GM20431 (cell line): ENCODE results near the gene SSH2.

Source experiments
- in situ Hi-C: fragments of 300-500 bp; cut with MseI, MboI; formaldehyde crosslinking; loops from one replicate; pipeline ENCODE4 v1.15.0; 2020; ENCODE audit warnings: low sequenced_read_pairs; ENCODE audit not compliant: unreplicated experiment

Gene SSH2

DNA sequence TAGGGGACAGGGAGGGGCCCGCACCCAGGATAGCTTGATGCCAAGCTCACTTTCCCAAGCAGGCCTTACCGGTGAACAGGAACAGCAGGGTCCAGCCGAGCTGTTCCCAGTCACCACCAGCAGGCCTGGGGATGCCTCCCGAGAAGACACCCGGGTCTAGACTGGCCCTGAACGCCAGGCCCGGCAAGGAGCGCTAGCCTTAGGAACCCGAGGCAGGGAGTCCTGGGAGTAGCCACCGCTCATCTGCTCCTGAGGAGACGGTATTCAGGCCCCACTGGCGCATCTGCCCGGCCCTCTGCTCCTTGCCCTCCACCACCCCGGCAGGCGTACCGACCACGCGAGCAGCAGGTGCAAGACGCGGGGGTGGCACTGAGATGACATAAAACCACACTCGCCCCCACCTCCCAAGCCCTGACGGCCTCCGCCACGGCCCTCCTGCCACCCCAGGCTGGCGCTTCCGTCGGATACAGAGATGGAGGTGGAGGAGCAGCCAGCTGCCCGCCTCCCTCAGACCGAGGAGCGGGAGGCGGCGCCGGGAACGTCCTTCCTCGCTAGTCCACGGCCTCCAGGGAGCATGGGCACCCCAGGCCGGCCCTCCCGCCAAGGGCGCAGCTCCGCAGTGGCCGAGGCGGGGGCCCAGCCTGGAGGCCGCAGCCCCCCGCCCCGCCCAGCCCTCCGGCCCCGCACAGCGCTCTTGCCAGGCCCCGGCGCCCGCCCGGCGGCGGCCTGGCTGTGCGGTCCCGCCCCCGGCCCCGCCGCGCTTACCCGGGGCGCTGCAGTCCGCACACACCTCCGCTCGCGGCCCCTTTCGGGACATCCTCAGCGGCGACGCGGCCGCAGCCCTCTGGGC is 341.2 kb downstream of the SSH2 start:
- in situ Hi-C loops = no loop called here

DNA sequence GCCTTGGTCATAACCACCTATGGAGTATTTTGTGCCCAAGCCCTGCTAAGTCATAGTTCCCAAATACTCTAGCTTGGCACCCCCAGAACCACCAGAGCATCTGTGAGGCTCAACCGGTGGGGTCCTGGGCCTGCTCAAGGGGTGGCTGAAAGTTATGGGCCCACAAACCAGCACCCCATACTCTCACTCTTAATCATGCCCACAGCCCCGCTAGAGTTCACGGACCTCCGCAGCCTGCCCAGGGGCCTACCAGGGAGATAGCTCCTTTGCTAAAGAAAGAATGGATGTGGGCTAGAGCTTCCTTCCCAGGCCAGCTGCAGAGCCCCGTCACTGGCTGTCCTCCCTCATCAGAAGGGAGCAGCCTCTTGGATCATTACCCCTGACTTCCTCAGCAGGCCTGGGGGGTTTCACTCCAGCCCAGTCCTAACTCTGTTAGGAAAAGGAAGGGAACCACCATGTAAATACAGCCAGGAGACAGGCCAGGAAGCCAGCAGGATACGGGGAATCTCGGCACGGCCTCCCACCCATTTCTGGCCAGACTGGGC is 341.9 kb downstream of the SSH2 start:
- in situ Hi-C loops = no loop called here

DNA sequence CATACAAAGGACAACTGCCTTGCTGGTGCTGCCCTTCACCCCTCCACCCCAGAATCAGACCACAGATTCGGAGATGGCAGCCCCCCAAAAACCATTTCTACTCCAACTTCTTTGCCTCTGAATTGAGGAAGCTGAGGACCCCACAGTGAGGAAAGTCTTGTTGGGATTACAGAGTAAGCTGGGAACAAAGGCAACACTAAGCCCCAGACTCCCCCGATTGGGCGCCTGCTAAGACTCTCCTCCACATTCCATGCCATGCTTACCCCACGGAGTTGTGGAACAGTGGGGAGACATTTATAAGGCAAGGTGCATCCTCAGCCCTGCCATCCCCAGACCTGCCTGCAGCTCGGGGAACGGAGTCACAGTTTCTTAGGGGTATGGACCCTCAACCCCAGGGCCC is 342.4 kb downstream of the SSH2 start:
- in situ Hi-C loops = no loop called here

DNA sequence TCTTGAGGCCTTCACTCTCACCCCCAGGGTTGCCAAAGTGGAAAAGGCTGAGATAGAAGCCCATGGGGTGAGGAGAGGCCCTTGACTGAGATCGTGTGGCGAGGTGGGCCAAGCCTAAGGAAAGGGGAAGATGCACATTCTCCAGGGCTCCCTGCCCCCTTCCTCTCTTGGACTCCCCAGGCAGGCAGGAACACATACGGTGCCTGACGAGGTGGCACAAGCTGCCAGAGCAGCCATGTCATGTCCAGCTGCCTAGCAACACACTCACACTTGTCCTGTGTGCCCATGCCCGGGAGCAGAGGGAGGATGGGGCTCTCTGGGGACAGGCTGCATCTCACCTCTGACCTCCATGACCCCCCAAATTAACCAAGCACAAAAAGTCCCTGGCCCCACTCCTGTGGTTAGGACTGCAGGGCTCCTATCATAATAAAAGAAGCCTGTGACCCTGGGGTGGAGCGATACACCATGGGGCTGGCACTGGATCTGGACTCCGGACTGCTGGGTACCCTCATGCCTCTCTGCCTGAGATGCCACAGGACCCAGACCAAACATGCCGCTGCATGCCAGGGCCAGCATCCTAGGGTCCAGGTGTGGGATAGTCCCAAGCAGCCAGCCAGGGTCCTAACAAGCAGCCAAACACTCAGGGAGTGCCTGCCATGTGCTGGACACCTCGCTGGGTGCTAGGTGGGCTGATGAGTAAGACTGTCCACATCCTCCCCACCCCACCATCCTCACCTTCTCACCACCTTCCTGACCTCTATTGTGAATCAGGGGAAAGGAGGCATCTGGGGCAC is 343.2 kb downstream of the SSH2 start:
- in situ Hi-C loops = no loop called here

GRCh38 chr17:29585080-29585751 is 344.8 kb downstream of the SSH2 start:
- in situ Hi-C loops = no loop called here

DNA sequence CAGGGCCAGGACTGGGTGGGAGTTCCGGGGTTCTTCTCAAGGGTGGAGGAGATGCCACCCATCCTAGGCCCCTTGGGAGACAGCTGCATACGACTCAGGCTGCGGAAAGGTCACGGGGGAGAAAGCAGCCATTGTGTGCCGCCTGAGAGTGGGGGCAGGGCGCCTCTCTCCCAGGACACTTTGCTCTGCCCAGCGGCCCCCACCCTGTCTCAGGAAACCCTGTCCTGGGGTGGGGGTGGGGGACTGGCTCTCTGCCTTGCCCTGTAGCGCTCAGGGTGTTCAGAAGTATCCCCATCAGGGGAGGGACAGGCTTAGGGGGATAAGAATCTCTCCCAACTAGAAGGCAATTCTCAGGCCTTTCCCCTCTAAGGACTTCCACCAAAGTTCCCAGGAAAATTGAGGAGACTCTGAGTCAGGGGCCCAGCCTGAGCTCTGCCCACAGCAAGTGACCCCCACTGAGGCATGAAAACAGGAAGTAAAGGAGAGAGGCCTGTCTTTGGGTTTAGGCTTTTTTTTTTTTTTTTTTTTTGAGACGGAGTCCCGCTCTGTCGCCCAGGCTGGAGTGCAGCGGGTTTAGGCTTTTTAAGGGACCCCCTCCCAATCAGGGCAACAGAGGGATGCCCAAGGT is 345.5 kb downstream of the SSH2 start:
- in situ Hi-C loops = no loop called here

DNA sequence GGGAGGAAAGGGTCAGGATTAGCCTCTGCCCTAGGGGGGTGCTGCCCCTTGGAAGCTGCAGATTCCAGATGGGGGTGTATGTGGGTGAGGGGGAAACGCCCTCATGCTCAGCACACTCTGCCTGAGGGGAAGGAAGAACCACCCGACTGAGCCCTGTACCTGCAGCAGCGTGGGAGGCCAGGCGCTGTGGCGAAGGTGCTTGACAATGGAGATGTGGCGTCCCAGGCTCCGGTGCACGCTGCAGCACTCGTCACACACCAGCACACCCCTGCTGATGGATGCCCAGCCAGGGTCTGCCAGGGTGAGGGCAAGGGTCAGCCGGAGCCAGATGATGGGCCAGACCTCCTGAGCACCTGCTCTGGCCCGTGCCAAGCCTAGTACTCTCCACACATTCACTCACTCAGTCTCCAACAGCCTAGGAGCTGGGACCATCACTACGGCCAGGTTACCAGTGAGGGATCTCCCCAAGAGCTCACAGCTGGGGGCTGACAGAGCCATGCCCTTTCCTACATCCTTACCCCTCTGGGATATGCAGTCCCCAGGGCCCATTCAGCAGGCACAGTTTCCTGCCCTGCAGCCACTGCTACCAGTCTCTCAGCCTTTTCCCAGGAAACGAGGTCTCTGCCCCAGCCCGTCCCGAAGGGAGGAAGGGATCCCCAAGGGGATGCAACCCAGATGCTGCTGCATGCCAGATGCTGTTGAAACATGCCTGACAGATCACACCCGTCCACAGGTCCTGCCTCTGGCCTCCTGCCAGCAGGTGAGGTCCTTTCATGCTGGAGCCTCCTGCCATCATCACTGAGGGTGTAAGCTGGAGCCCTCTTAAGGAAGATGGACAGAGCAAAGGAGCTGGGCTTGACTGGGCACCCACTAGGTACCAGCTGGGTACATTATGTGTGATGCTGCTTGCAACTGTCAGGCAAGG is 346.4 kb downstream of the SSH2 start:
- in situ Hi-C loops = no loop called here

DNA sequence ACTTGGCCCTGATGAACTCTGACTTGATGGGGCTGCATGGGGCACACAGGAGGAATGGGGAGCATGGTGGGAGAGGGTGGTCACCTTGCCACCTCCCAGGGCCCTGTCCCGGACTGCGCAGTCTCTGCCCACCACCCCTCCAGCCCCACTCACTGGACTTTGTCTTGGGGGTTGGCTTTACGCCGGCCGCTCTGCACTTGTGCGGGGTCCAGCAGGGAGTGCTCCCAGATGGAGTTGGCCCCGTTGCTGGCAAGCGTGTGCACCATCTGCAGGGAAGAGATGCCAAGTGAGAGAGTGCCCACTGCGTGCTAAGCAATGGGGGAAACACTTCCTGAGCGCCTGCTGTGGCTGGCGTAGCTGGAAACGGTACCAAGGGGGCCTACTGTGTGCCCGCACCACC is 347.3 kb downstream of the SSH2 start:
- in situ Hi-C loops = no loop called here

DNA sequence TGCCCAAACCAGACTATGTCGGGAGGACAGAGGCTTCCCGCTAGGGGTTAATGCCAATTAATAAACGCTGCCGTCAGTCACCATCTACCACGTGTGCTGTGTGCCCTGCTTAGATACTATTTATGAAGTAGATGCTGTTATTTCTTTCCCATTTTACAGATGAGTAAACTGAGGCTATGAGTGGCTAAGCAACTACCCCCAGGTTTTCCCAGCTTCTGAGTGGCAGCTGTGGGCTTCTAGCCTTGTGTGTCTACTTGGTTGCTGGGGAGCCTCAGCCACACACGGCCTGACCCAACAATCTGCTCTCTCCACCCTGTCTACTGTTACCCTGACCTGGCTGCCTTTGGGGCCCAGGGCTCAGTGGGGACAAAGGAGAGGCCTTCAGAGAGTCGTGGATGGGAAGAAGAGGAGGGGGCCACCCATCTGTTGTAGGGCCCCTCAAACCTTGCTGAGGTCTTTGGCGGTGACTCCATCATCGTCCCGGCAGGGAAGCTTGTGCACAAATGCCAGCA is 347.7 kb downstream of the SSH2 start:
- in situ Hi-C loops = no loop called here

- in situ Hi-C loops = no loop called here
Measured at GRCh38 chr17:29581583-29582253, 348.3 kb downstream of the SSH2 start.

DNA sequence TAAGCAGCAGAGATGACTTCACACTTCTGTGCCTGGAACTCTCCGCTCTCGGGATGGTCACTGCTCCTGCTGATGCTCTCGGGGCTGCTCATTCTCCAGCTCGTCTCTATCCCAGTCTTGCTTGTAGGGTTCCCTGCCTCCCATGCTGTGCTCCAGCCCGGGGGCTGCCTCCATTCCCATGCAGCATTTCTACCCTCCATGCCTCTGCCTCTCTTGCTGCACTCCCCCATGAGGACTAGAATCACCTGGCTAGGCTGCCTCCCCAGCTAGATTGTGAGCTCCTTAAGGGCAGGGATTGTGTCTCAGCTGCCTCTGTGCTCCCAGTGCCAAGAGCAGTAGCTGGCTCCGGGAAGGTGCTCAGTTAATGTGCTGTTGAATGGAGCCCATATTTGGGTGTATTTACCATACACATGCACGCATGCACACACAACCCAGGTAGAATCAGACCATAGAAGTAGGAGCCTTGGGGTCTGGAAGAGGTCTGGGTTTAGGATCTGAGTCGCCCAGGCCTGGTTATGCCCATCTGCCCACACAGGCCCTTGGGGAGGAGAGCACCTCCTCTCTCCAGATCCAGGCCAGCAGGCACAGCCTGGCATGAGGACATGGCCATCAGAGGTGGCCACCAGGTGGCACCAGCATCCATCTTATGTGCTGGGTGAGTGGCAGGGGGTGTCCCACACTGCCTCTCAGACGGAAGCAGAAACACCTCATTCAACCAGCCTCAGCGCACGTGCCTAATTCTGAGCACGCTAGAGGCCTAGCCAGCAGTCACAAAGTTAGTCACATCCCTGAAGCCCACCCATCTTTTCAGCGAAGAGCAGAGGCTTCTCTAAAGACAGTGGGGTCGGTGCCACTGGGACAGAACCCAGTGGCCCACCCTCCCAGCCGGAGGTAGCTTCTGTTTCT is 349.9 kb downstream of the SSH2 start:
- in situ Hi-C loops = no loop called here

GRCh38 chr17:29578626-29579485 is 351.2 kb downstream of the SSH2 start:
- in situ Hi-C loops = no loop called here

DNA sequence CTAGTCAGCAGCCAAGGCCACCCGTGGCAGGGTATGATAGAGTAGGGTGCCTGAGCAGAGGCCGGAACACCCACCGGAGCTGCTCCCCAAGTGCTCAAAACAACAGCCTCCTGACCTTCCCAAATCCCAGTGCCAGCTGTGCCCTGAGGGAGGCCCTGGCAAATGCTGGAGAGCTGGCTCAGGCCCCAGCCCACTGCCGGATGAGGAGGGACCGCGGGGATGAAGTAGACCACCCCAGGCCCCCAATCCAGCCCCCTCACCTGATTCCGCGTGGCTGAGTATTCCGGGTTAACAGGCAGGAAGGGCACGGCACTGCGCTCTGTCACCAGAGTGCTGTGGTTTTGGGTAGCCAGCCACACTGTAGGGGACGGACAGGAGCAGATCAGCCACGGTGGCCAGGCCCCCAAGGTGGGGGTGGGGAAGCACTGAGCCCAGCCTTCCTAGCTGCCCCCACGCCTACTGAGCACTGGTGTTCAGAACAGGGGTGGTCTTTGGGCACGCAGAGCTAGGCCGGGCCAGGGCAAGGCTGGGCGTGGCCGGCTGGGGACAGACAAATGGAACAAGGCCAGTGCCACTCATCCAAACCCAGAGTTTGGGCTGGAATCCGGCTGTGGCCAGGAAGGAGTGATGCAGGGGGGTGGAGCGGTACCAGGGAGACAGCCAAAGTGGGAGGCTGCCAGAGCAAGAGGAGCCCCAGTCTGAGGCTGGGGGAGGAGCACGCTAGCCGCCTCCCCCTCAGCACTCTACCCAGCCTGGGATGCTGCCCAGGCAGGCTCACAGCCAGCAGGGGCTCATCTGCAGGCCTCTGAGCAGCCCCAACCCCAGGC is 352.4 kb downstream of the SSH2 start:
- in situ Hi-C loops = no loop called here

GRCh38 chr17:29577001-29577370 is 353.0 kb downstream of the SSH2 start:
- in situ Hi-C loops = no loop called here

GRCh38 chr17:29576214-29577000 is 353.6 kb downstream of the SSH2 start:
- in situ Hi-C loops = no loop called here
